CD4-positive, alpha-beta memory T cell (primary cell): ENCODE data around the gene C16orf95. TPM values are rescaled to one million over a fixed set of nuclear protein-coding genes. Genes with fewer than 3 reads are reported as not detected.

Experiments
- CTCF ChIA-PET: fragments of 350-600 bp; sonication (Branson Sonifier 250); formaldehyde crosslinking; loops from one replicate; lab custom pipeline; 2021; ENCODE audit warnings: inconsistent platforms; ENCODE audit not compliant: partially characterized antibody; lab: Charles Lee
- POLR2A ChIA-PET: fragments of 350-600 bp; sonication (Branson Sonifier 250); formaldehyde crosslinking; loops from one replicate; lab custom pipeline; 2021; ENCODE audit not compliant: partially characterized antibody; lab: Charles Lee
- DNase-seq, 5 donors: peaks; one replicate each; pipeline versions ENCODE4 v3.0.0 to v3.0.0-alpha.2; 2020 to 2022; ENCODE audit warnings: mixed read lengths in 1 of 5
- H3K27ac ChIP-seq: one replicate; pipeline ENCODE4 v1.7.0; 2013; ENCODE audit warnings: low read depth, low read length
- H3K27me3 ChIP-seq: 2 replicates; pipeline ENCODE4 v1.7.0; 2013; ENCODE audit warnings: mild to moderate bottlenecking, low read length, moderate library complexity; ENCODE audit not compliant: insufficient read depth
- H3K36me3 ChIP-seq: 2 replicates; pipeline ENCODE4 v1.7.0; 2013; ENCODE audit warnings: mild to moderate bottlenecking, low read length, moderate library complexity; ENCODE audit not compliant: insufficient read depth
- H3K4me1 ChIP-seq: 2 replicates; pipeline ENCODE4 v1.7.0; 2013; ENCODE audit warnings: mild to moderate bottlenecking, low read length, moderate library complexity; ENCODE audit not compliant: insufficient read depth
- H3K4me3 ChIP-seq, 2 donors: one replicate each; pipeline ENCODE4 v1.7.0; 2013; ENCODE audit warnings: low read length in 2 of 2, mild to moderate bottlenecking in 1 of 2
- H3K9me3 ChIP-seq, 2 donors: one replicate each; pipeline ENCODE4 v1.7.0; 2013; ENCODE audit warnings: low read length in 2 of 2, control low read depth in 1 of 2; ENCODE audit not compliant: control insufficient read depth in 1 of 2
- H3K27ac Mint-ChIP-seq, 7 donors: one replicate each; pipeline ENCODE4 v1.8.0; 2020 to 2021; ENCODE audit warnings: mixed read lengths in 7 of 7, mild to moderate bottlenecking in 6 of 7, inconsistent platforms in 3 of 7, moderate library complexity in 3 of 7
- H3K27me3 Mint-ChIP-seq, 2 donors: one replicate each; pipeline ENCODE4 v1.8.0; 2020 to 2021; ENCODE audit warnings: mixed read lengths in 2 of 2
- H3K36me3 Mint-ChIP-seq, 2 donors: one replicate each; pipeline ENCODE4 v1.8.0; 2020 to 2021; ENCODE audit warnings: mixed read lengths in 2 of 2, inconsistent platforms in 1 of 2, mild to moderate bottlenecking in 1 of 2
- H3K4me1 Mint-ChIP-seq, 4 donors: one replicate each; pipeline ENCODE4 v1.8.0; 2020 to 2021; ENCODE audit warnings: mixed read lengths in 4 of 4, mild to moderate bottlenecking in 1 of 4
- H3K4me3 Mint-ChIP-seq, 8 donors: one replicate each; pipeline ENCODE4 v1.8.0; 2020 to 2021; ENCODE audit warnings: mixed read lengths in 8 of 8, mild to moderate bottlenecking in 7 of 8, moderate library complexity in 6 of 8, inconsistent platforms in 3 of 8
- H3K9me3 Mint-ChIP-seq, 8 donors: one replicate each; pipeline ENCODE4 v1.8.0; 2020 to 2021; ENCODE audit warnings: mixed read lengths in 8 of 8, mild to moderate bottlenecking in 5 of 8, inconsistent platforms in 3 of 8, moderate library complexity in 1 of 8
- intact Hi-C: fragments of 100-400 bp; cut with micrococcal nuclease; formaldehyde crosslinking; loops from one replicate; pipeline ENCODE4 v1.15.1; 2023
- polyA plus RNA-seq, 2 donors: library from polyadenylated mRNA; unstranded; fragments of 300-500 nt; fragmentation: Illumina TruSeq; gene quantifications; one replicate each; pipeline ENCODE4 v1.2.3, GENCODE V29; 2021
- total RNA-seq, 2 experiments: library from RNA; stranded (reverse); gene quantifications; one replicate each; pipeline ENCODE4 v1.2.3, GENCODE V29; 2021

C16orf95 gene
- total and polyA plus RNA-seq, 4 experiments from 2014 or later = 1.4 to 2.4 (median 1.6) TPM

DNA sequence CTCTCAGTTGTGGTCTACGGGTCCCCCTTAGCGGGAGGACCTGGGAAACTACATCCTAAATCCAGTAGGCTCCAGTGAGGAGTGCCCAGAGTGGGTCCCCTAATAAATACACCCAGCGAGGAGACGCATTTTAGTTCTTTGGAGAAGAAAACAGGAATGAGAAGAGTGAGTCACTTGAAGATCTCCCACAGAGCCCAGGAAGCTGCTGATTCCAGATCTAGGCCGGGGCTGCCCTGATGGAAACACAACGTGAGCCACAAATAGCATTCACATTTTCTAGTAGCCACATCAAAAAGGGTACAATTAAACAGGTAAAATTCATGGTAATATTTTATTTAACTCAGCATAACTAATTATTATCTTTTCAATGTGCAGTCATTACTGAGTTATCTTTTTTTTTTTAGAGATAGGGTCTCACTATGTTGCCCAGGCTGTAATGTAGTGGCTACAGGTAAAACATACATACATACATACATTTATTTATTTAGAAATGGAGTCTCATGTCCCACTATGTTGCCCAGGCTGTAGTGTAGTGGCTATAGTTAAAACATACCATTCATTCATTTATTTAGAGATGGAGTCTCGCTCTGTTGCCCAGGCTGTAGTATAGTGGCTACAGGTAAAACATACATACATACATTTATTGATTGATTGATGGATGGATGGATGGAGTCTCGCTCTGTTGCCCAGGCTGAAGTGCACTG lies 44.9 kb upstream of the C16orf95 start:
- Mint-ChIP-seq H3K9me3 (no peaks in the 10 kb centered on the region), H3K4me1 (peaks cover 10 to 33% (median 22%) of the 10 kb centered on the region in 4 donors), H3K36me3 (peaks cover 37 to 50% of the 10 kb centered on the region in 2 donors), H3K27me3 (no peaks in the 10 kb centered on the region), H3K4me3 (no peak overlapping the region), H3K27ac (no peak overlapping the region)
- CTCF ChIA-PET = no interaction called here
- H3K9me3 ChIP-seq = no peaks in the 10 kb centered on the region
- peaks cover 5% of the 10 kb centered on the region for H3K4me1 ChIP-seq
- no peak overlapping the region for H3K27ac ChIP-seq
- H3K27me3 ChIP-seq = no peaks in the 10 kb centered on the region
- POLR2A ChIA-PET = no interaction called here
- H3K4me3 ChIP-seq = no peak overlapping the region
- H3K36me3 ChIP-seq = peaks cover 42% of the 10 kb centered on the region
- intact Hi-C loops = no loop called here
- no peak for DNase-seq

DNA sequence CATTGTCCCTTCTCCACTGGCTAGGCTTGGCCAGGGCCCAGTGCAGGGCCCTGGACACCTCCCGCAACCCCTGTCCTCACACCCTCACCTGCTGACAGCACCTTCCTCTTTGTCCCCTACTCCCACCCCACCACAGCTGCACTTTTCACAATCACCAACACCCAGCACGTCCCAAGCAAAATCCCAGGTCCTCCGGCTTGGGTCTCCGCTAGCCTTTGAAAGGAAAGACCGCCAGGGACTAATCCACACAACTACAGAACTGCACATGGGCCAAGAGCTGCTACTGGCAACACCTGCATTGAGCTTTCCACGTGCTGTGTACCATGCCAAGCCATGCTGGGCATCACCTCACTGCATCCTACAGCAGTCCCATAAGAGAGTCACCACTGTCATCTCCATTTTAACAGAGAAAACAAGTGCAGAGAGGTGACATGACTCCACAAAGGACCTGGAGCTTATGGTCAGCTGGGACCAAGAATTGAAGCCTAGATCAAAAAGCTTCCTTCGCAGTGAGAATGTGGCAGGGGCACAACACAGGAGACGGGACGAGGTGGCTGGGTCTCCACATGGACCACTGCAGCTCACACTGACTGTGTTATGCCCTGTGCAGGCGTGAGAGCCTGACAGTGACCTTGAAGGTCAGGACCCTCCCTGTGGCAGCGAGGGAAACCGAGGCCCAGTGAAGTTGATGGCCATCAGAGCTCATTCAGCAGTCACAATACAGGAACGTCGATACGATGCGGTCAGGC lies 43.8 kb upstream of the C16orf95 start:
- no peak for DNase-seq
- CTCF ChIA-PET = no interaction called here
- no peaks in the 10 kb centered on the region for H3K9me3 Mint-ChIP-seq
- H3K9me3 ChIP-seq = no peaks in the 10 kb centered on the region
- H3K4me1 ChIP-seq = peaks cover 5% of the 10 kb centered on the region
- no peak overlapping the region for H3K4me3 ChIP-seq
- peaks cover 38% of the 10 kb centered on the region for H3K36me3 ChIP-seq
- H3K27me3 ChIP-seq = no peaks in the 10 kb centered on the region
- peak overlapping the region in 2 of 7 donors; percentile 43 to 48 for H3K27ac Mint-ChIP-seq
- H3K36me3 Mint-ChIP-seq = peaks cover 37 to 56% of the 10 kb centered on the region in 2 donors
- intact Hi-C loops = no loop called here
- H3K27ac ChIP-seq = no peak overlapping the region
- peaks cover 8 to 30% (median 16%) of the 10 kb centered on the region in 4 donors for H3K4me1 Mint-ChIP-seq
- POLR2A ChIA-PET = interaction anchor here (0.8 kb wide), 1 partner anchor 23 kb away, joined by 3 read pairs; the partner anchor contains the start of gene FBXO31
- no peaks in the 10 kb centered on the region for H3K27me3 Mint-ChIP-seq
- no peak overlapping the region for H3K4me3 Mint-ChIP-seq

DNA sequence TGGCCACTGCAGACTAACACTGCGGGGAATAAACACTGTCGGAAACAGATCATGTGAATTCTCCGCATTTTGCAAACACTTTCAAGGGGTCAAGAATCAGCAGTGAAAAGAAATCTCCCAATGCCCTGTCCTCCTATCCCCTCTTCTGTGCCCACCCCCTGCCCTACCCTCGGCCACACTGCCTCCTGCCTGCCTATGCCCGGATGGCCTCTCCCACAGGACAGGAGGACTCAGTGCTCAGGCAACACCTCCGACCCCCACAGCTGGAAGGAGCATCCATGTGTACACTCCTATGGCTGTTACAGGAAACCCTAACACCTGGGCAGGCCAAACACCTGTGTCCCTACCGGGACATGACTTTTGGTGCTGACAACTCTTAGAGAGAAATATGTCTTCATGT lies 41.9 kb upstream of the C16orf95 start:
- peaks cover 33 to 54% of the 10 kb centered on the region in 2 donors for H3K36me3 Mint-ChIP-seq
- ChIA-PET CTCF (no interaction called here), POLR2A (no interaction called here)
- no peaks in the 10 kb centered on the region for H3K9me3 ChIP-seq
- no peaks in the 10 kb centered on the region for H3K9me3 Mint-ChIP-seq
- no peaks in the 10 kb centered on the region for H3K4me1 ChIP-seq
- no peak overlapping the region for H3K4me3 Mint-ChIP-seq
- H3K36me3 ChIP-seq = peaks cover 38% of the 10 kb centered on the region
- H3K27ac Mint-ChIP-seq = peak overlapping the region in 1 of 7 donors; percentile 61
- H3K27me3 ChIP-seq = no peaks in the 10 kb centered on the region
- H3K4me3 ChIP-seq = no peak overlapping the region
- no peaks in the 10 kb centered on the region for H3K27me3 Mint-ChIP-seq
- intact Hi-C loops = no loop called here
- H3K27ac ChIP-seq = no peak overlapping the region
- no peak for DNase-seq
- H3K4me1 Mint-ChIP-seq = peaks cover 4 to 13% (median 8%) of the 10 kb centered on the region in 4 donors

DNA sequence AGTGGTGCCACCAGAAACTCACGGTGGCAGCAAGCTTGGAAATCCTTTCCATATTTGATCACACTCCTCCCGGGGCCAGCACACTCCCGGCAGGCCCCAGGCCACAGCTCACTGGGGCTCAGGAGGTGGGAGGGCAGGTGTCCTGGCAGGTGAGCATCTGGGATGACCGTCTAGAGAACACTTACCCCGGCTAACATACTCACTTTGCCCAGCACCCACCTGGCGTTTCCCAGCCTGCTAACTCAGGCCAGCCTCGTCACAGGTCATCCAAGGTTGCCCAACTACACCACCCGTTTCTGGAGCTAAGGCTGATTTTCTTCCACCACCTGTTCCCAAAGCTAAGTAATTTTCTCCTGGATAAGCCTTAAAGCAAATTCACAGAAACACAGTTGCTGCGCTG lies 41.5 kb upstream of the C16orf95 start:
- H3K27me3 ChIP-seq = no peaks in the 10 kb centered on the region
- no peak overlapping the region for H3K27ac ChIP-seq
- no peaks in the 10 kb centered on the region for H3K9me3 Mint-ChIP-seq
- H3K4me3 Mint-ChIP-seq = no peak overlapping the region
- POLR2A ChIA-PET = no interaction called here
- no peak for DNase-seq
- H3K36me3 ChIP-seq = peaks cover 38% of the 10 kb centered on the region
- no peaks in the 10 kb centered on the region for H3K9me3 ChIP-seq
- CTCF ChIA-PET = no interaction called here
- no peaks in the 10 kb centered on the region for H3K4me1 ChIP-seq
- H3K36me3 Mint-ChIP-seq = peaks cover 32 to 53% of the 10 kb centered on the region in 2 donors
- H3K4me1 Mint-ChIP-seq = peaks cover 4 to 11% (median 7%) of the 10 kb centered on the region in 4 donors
- no peaks in the 10 kb centered on the region for H3K27me3 Mint-ChIP-seq
- intact Hi-C loops = no loop called here
- no peak overlapping the region for H3K4me3 ChIP-seq
- H3K27ac Mint-ChIP-seq = no peak overlapping the region

DNA sequence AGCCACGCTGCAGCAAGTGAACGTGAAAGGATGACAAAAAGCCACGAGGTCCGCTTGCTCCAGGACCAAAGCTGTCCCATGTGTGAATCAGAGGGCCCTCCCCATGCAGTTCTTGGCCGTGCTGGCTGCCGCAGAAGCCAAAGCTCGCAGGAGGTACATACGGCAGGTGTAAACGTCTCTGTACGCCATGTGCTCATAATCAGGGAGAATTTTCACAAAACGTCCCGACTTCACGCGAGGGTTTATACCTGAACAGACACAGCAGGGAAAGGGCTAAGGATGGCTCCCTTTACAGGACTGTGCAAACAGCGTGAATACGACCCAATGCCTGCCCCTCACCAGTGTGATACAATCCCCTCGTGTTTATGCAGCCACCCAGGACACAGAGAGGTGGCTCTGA lies 41.1 kb upstream of the C16orf95 start:
- Mint-ChIP-seq H3K27me3 (no peaks in the 10 kb centered on the region), H3K27ac (peak overlapping the region in 1 of 7 donors; percentile 12), H3K4me1 (peaks cover under 1 to 8% (median 5%) of the 10 kb centered on the region in 4 donors), H3K4me3 (no peak overlapping the region), H3K36me3 (peaks cover 28 to 49% of the 10 kb centered on the region in 2 donors), H3K9me3 (no peaks in the 10 kb centered on the region)
- H3K36me3 ChIP-seq = peaks cover 38% of the 10 kb centered on the region
- H3K27me3 ChIP-seq = no peaks in the 10 kb centered on the region
- no peaks in the 10 kb centered on the region for H3K4me1 ChIP-seq
- ChIA-PET CTCF (interaction anchor here (1.4 kb wide), 1 partner anchor 33 kb away, joined by 3 read pairs; no protein-coding TSS in a partner anchor), POLR2A (interaction anchor here (0.6 kb wide), 1 partner anchor 802 kb away, joined by 3 read pairs; no protein-coding TSS in a partner anchor)
- H3K9me3 ChIP-seq = no peaks in the 10 kb centered on the region
- H3K4me3 ChIP-seq = no peak overlapping the region
- H3K27ac ChIP-seq = no peak overlapping the region
- intact Hi-C loops = no loop called here
- no peak for DNase-seq

DNA sequence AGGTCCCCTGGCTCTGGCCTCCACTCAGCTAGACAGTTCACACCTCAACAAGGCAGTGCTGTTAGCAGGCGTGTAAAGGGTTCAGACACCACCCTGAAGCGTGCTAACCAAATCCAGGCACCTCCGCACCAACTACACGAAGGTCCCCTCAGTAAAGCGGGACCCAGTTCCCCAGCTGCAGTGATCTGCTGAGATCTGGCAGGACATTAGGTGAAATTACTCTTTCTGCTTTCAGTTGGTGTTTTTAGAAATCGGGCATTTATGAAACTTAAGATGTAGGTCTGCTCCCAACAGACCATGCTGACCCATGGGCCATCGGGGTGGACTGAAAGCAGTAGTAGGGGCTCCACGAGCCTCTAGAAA lies 39.3 kb upstream of the C16orf95 start:
- peak overlapping the region in 2 of 7 donors; percentile 38 to 60 for H3K27ac Mint-ChIP-seq

DNA sequence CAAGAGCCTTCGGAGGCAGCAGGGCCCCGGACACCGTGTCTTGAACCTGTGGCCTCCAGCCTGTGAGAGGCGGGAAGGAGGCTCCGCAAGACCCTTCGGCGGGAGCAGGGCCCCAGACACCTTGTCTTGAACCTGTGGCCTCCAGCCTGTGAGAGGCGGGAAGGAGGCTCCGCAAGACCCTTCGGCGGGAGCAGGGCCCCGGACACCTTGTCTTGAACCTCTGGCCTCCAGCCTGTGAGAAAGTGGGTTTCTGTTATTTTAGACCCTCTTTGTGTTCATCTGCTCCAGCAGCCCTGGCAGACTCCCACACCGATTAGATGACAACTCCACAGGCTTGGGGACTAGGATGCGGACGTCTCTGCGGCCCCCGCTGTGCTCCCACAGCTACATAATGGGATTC lies 36.4 kb upstream of the C16orf95 start:
- H3K36me3 Mint-ChIP-seq = peaks cover 17 to 41% of the 10 kb centered on the region in 2 donors
- no peak overlapping the region for H3K4me3 ChIP-seq
- no peaks in the 10 kb centered on the region for H3K9me3 Mint-ChIP-seq
- no peaks in the 10 kb centered on the region for H3K27me3 Mint-ChIP-seq
- DNase-seq = no peak
- intact Hi-C loops = no loop called here
- H3K27me3 ChIP-seq = no peaks in the 10 kb centered on the region
- H3K9me3 ChIP-seq = no peaks in the 10 kb centered on the region
- H3K27ac Mint-ChIP-seq = no peak overlapping the region
- no peaks in the 10 kb centered on the region for H3K4me1 ChIP-seq
- POLR2A ChIA-PET = no interaction called here
- H3K4me3 Mint-ChIP-seq = no peak overlapping the region
- no peak overlapping the region for H3K27ac ChIP-seq
- peaks cover 12% of the 10 kb centered on the region for H3K36me3 ChIP-seq
- CTCF ChIA-PET = no interaction called here
- peaks cover 0 to 23% (median 10%) of the 10 kb centered on the region in 4 donors for H3K4me1 Mint-ChIP-seq

More for the DNA sequence above, 39.3 kb upstream of the C16orf95 start:
- no peak overlapping the region for H3K4me3 ChIP-seq
- DNase-seq = no peak
- intact Hi-C loops = no loop called here
- H3K36me3 Mint-ChIP-seq = peaks cover 25 to 48% of the 10 kb centered on the region in 2 donors
- H3K27me3 ChIP-seq = no peaks in the 10 kb centered on the region
- H3K9me3 ChIP-seq = no peaks in the 10 kb centered on the region
- peaks cover 29% of the 10 kb centered on the region for H3K36me3 ChIP-seq
- H3K9me3 Mint-ChIP-seq = no peaks in the 10 kb centered on the region
- no peaks in the 10 kb centered on the region for H3K4me1 ChIP-seq
- H3K27me3 Mint-ChIP-seq = no peaks in the 10 kb centered on the region
- CTCF ChIA-PET = interaction anchor here (1.2 kb wide), 1 partner anchor 38 kb away, joined by 3 read pairs; no protein-coding TSS in a partner anchor
- peaks cover 0 to 11% (median 5%) of the 10 kb centered on the region in 4 donors for H3K4me1 Mint-ChIP-seq
- H3K27ac ChIP-seq = no peak overlapping the region
- no peak overlapping the region for H3K4me3 Mint-ChIP-seq
- POLR2A ChIA-PET = no interaction called here
